PC-3 (cell line): ENCODE measurements around the gene STXBP6. TPM values are rescaled to one million over a fixed set of nuclear protein-coding genes. Genes with fewer than 3 reads are reported as not detected.

Experiments
- ATAC-seq: fragments of 200-7000 bp; cut with Tn5 transposase; 2 replicates; pipeline ENCODE4 v1.9.1; 2020; ENCODE audit warnings: mild to moderate bottlenecking, moderate library complexity
- BruUV-seq: library from RNA; stranded (reverse); fragments of 400-500 nt; replicated peaks from 2 replicates; lab custom pipeline; 2021; lab: Mats Ljungman, UMichigan
- CTCF ChIA-PET: fragments of 300-600 bp; sonication (Branson Sonifier 250); formaldehyde crosslinking; loops from one replicate; lab custom pipeline; 2022; ENCODE audit warnings: antibody characterized with exemption; lab: Charles Lee
- POLR2A ChIA-PET: fragments of 300-600 bp; sonication (Branson Sonifier 250); formaldehyde crosslinking; loops from one replicate; lab custom pipeline; 2022; ENCODE audit warnings: antibody characterized with exemption; ENCODE audit not compliant: unreplicated experiment; lab: Charles Lee
- DNase-seq: peaks from one replicate; pipeline ENCODE4 v3.0.0-alpha.2; 2015
- H2AFZ ChIP-seq: fragments of 300-600 bp; sonication (generic); 2 replicates; pipeline ENCODE4 v1.6.0; 2016; ENCODE audit warnings: antibody characterized with exemption, low read length
- H3F3A ChIP-seq: fragments of 300-600 bp; sonication (generic); one replicate; pipeline ENCODE4 v1.6.0; 2017; ENCODE audit warnings: antibody characterized with exemption, low read length, control low read depth, mild to moderate bottlenecking; ENCODE audit not compliant: unreplicated experiment
- H3K27ac ChIP-seq: fragments of 300-600 bp; sonication (generic); 2 replicates; pipeline ENCODE4 v1.5.1; 2016; ENCODE audit warnings: mild to moderate bottlenecking, low read length
- H3K27me3 ChIP-seq: fragments of 300-600 bp; sonication (generic); 2 replicates; pipeline ENCODE4 v1.6.1; 2016; ENCODE audit warnings: low read length, mixed read lengths
- H3K36me3 ChIP-seq: fragments of 300-600 bp; sonication (generic); 2 replicates; pipeline ENCODE4 v1.6.1; 2016; ENCODE audit warnings: low read depth, mixed run types, low read length, mixed read lengths
- H3K4me1 ChIP-seq: fragments of 300-600 bp; sonication (generic); 2 replicates; pipeline ENCODE4 v1.5.1; 2016; ENCODE audit warnings: low read length; ENCODE audit not compliant: insufficient read depth
- H3K4me2 ChIP-seq: fragments of 300-600 bp; sonication (generic); 2 replicates; pipeline ENCODE4 v1.6.0; 2016; ENCODE audit warnings: low read length
- H3K4me3 ChIP-seq: fragments of 300-600 bp; sonication (generic); 2 replicates; pipeline ENCODE4 v1.5.1; 2016; ENCODE audit warnings: mild to moderate bottlenecking, low read length, mixed read lengths
- H3K79me2 ChIP-seq: fragments of 300-600 bp; sonication (generic); 2 replicates; pipeline ENCODE4 v1.6.1; 2017; ENCODE audit warnings: low read length, mixed read lengths
- H3K9ac ChIP-seq: fragments of 300-600 bp; sonication (generic); 2 replicates; pipeline ENCODE4 v1.6.0; 2016; ENCODE audit warnings: mild to moderate bottlenecking, low read length
- H3K9me2 ChIP-seq: fragments of 300-600 bp; sonication (generic); replicated peaks from 2 replicates; pipeline ENCODE4 v1.6.1; 2016; ENCODE audit warnings: mixed run types, low read length, mixed read lengths
- H3K9me3 ChIP-seq: fragments of 300-600 bp; sonication (generic); 2 replicates; pipeline ENCODE4 v1.6.1; 2016; ENCODE audit warnings: low read length, mixed read lengths
- H4K20me1 ChIP-seq: fragments of 300-600 bp; sonication (generic); 2 replicates; pipeline ENCODE4 v1.6.1; 2016; ENCODE audit warnings: low read length, mixed read lengths
- CTCF ChIP-seq: fragments of 300-600 bp; sonication (generic); conservative IDR thresholded peaks from 2 replicates; pipeline ENCODE4 v1.5.1; 2017; ENCODE audit warnings: antibody characterized with exemption, low read depth, mild to moderate bottlenecking, low read length
- EZH2 ChIP-seq: fragments of 300-600 bp; sonication (generic); IDR thresholded peaks from one replicate; pipeline ENCODE4 v1.6.1; 2017; ENCODE audit warnings: antibody characterized with exemption, mild to moderate bottlenecking, low read length; ENCODE audit not compliant: unreplicated experiment
- EZH2phosphoT487 ChIP-seq: fragments of 300-600 bp; sonication (generic); IDR thresholded peaks from 2 replicates; pipeline ENCODE4 v1.6.1; 2018; ENCODE audit warnings: mild to moderate bottlenecking, antibody characterized with exemption, low read length, borderline replicate concordance
- intact Hi-C: fragments of 100-400 bp; cut with micrococcal nuclease; formaldehyde crosslinking; loops from 2 replicates; pipeline ENCODE4 v1.9.0; 2023
- total RNA-seq: library from RNA; depleted of rRNA; stranded (reverse); fragments of >200 nt; gene quantifications from 2 replicates; pipeline ENCODE4 v1.2.3, GENCODE V29; 2014

Gene STXBP6
- total RNA-seq, 1 experiment from 2014 or later, result 0.40 TPM

- DNase-seq, result no peak
- Histone ChIP-seq H3F3A (no peaks in the 10 kb centered on the region), H3K4me2 (no peak overlapping the region), H3K9me3 (no peaks in the 10 kb centered on the region), H3K9ac (no peak overlapping the region), H3K79me2 (no peaks in the 10 kb centered on the region), H3K4me1 (no peaks in the 10 kb centered on the region), H3K27ac (no peak overlapping the region), H2AFZ (no peak overlapping the region), H3K9me2 (no peaks in the 10 kb centered on the region), H3K36me3 (no peaks in the 10 kb centered on the region), H3K27me3 (no peaks in the 10 kb centered on the region), H3K4me3 (no peak overlapping the region), H4K20me1 (no peaks in the 10 kb centered on the region)
- ATAC-seq, result no peak
- no peak for TF ChIP-seq EZH2
- no peak for TF ChIP-seq EZH2phosphoT487
- TF ChIP-seq CTCF, result no peak
- CTCF ChIA-PET, result no interaction called here
- POLR2A ChIA-PET, result no interaction called here
- intact Hi-C loops, result no loop called here
- no TSS peak for BruUV-seq
Measured at GRCh38 chr14:24829862-24830261, 220.1 kb downstream of the STXBP6 start.

- no peak for ATAC-seq
Measured at GRCh38 chr14:24828486-24828885, 221.5 kb downstream of the STXBP6 start.

More at GRCh38 chr14:24828486-24828885, 221.5 kb downstream of the STXBP6 start:
- ChIA-PET POLR2A (no interaction called here), CTCF (no interaction called here)
- Histone ChIP-seq H3K9ac (no peak overlapping the region), H2AFZ (no peak overlapping the region), H3K27ac (no peak overlapping the region), H3K4me1 (no peaks in the 10 kb centered on the region), H3K79me2 (no peaks in the 10 kb centered on the region), H3K4me3 (no peak overlapping the region), H3K9me3 (no peaks in the 10 kb centered on the region), H3F3A (no peaks in the 10 kb centered on the region), H3K4me2 (no peak overlapping the region), H3K9me2 (no peaks in the 10 kb centered on the region), H3K27me3 (no peaks in the 10 kb centered on the region), H3K36me3 (no peaks in the 10 kb centered on the region), H4K20me1 (no peaks in the 10 kb centered on the region)
- intact Hi-C loops, result no loop called here
- BruUV-seq, result no TSS peak
- TF ChIP-seq EZH2phosphoT487 (no peak), EZH2 (no peak), CTCF (no peak)
- DNase-seq, result no peak
